Forelimb muscle (tissue), 1 donor: ENCODE measurements around the gene FKBP10. TPM values are rescaled to one million over a fixed set of nuclear protein-coding genes. Genes with fewer than 3 reads are reported as not detected.

ENCODE experiments used
- polyA plus RNA-seq: library from polyadenylated mRNA; unstranded; fragments of 120-200 nt; gene quantifications from one replicate; pipeline ENCODE4 v1.2.1, GENCODE V29; 2013; ENCODE audit not compliant: insufficient read length

FKBP10 gene
- polyA plus RNA-seq, 1 donor: 114 TPM

Other genes starting within 250 kb of the FKBP10 start
- gene KRT9, start 240.9 kb upstream of the FKBP10 start, polyA plus RNA-seq: not detected
- gene KRT14, start 226.1 kb upstream of the FKBP10 start, polyA plus RNA-seq: not detected
- not detected for gene KRT16, start 200.2 kb upstream of the FKBP10 start, polyA plus RNA-seq
- gene KRT17, start 188.4 kb upstream of the FKBP10 start, polyA plus RNA-seq: 0.71 TPM
- gene EIF1, start 124.1 kb upstream of the FKBP10 start, polyA plus RNA-seq: 784 TPM
- gene GAST, start 100.7 kb upstream of the FKBP10 start, polyA plus RNA-seq: not detected
- gene HAP1, start 78.4 kb upstream of the FKBP10 start, polyA plus RNA-seq: 0.04 TPM
- gene JUP, start 26.3 kb upstream of the FKBP10 start, polyA plus RNA-seq: 31.0 TPM
- 39.5 TPM for gene P3H4, start 1.1 kb upstream of the FKBP10 start, polyA plus RNA-seq
- 34.6 TPM for gene NT5C3B, start 23.2 kb downstream of the FKBP10 start, polyA plus RNA-seq
- gene KLHL10, start 24.8 kb downstream of the FKBP10 start, polyA plus RNA-seq: 0.18 TPM
- gene KLHL11, start 52.4 kb downstream of the FKBP10 start, polyA plus RNA-seq: 4.9 TPM
- 44.4 TPM for gene ACLY, start 105.9 kb downstream of the FKBP10 start, polyA plus RNA-seq
- 0.80 TPM for gene ODAD4, start 117.6 kb downstream of the FKBP10 start, polyA plus RNA-seq
- 40.1 TPM for gene CNP, start 153.8 kb downstream of the FKBP10 start, polyA plus RNA-seq
- gene DNAJC7, start 204.4 kb downstream of the FKBP10 start, polyA plus RNA-seq: 97.2 TPM
- 47.9 TPM for gene NKIRAS2, start 207.1 kb downstream of the FKBP10 start, polyA plus RNA-seq
- 1.2 TPM for gene C17orf113, start 237.6 kb downstream of the FKBP10 start, polyA plus RNA-seq